ENCODE data around the gene COX5B. TPM values are rescaled to one million over a fixed set of nuclear protein-coding genes. Genes with fewer than 3 reads are reported as not detected.
A peak's percentile ranks its signal among the peaks of the same experiment; 100 is the strongest.

COX5B gene
- total and polyA plus RNA-seq, 7 donors, result 635 to 1,354 (median 816) TPM

- 0 to 3% (median 1%) methylated on average over 16 to 24 of the region's 24 CpGs for WGBS, 3 donors
- intact Hi-C loops (cut with DNase I), result loop anchor here (1.0 to 10.0 kb wide), 3 partner anchors 17 to 68 kb away; partner anchors contain the start of gene COX5B (in 2 of the 2)
Measured at GRCh38 chr2:97662895-97663625, 17.2 kb downstream of the COX5B start.

GRCh38 chr2:97663626-97663961 lies 17.7 kb downstream of the COX5B start:
- peak overlapping the region; percentile 84 for H3K4me3 ChIP-seq
- no peak for DNase-seq
- H3K4me1 ChIP-seq, result peaks cover 24% of the 10 kb centered on the region
- ATAC-seq, result no peak
- H3K36me3 ChIP-seq (ENCODE audit: insufficient read depth in 1 of 2, low read depth in 1 of 2), result peaks cover 2 to 17% of the 10 kb centered on the region in 2 donors
- no peaks in the 10 kb centered on the region for H3K27me3 ChIP-seq (ENCODE audit: insufficient read depth in 3 of 3, low read length in 2 of 3)
- WGBS, 3 donors, result 0 to 2% (median 1%) methylated on average over 8 to 46 of the region's 46 CpGs
- intact Hi-C loops (cut with DNase I), result loop anchor here (1.0 to 10.0 kb wide), 3 partner anchors 17 to 69 kb away; partner anchors contain the start of gene COX5B (in 1 of the 2)
- H3K27ac ChIP-seq, result peak overlapping the region; percentile 98
- TF ChIP-seq CTCF (IDR thresholded peaks at IDR 0.05), result no peak
- no peaks in the 10 kb centered on the region for H3K9me3 ChIP-seq

More at GRCh38 chr2:97662895-97663625, 17.2 kb downstream of the COX5B start:
- Histone ChIP-seq H3K36me3 (ENCODE audit: insufficient read depth in 1 of 2, low read depth in 1 of 2) (peaks cover 6 to 22% of the 10 kb centered on the region in 2 donors), H3K4me1 (peaks cover 24% of the 10 kb centered on the region), H3K27ac (peak overlapping the region; percentile 98), H3K27me3 (ENCODE audit: insufficient read depth in 3 of 3, low read length in 2 of 3) (no peaks in the 10 kb centered on the region), H3K4me3 (peak overlapping the region; percentile 84), H3K9me3 (no peaks in the 10 kb centered on the region)
- DNase-seq (peak; percentile 76 to 86), ATAC-seq (peak; percentile 38 to 60 (median 46))
- TF ChIP-seq CTCF (IDR thresholded peaks at IDR 0.05), result no peak

- Histone ChIP-seq H3K27ac (peak within 1 kb of the TSS; percentile 98), H3K27me3 (ENCODE audit: insufficient read depth in 3 of 3, low read length in 2 of 3) (no peaks in the 10 kb centered on the region), H3K36me3 (ENCODE audit: insufficient read depth in 1 of 2, low read depth in 1 of 2) (peaks cover 1 to 12% of the 10 kb centered on the region in 2 donors), H3K4me3 (peak within 1 kb of the TSS; percentile 84), H3K9me3 (no peaks in the 10 kb centered on the region), H3K4me1 (peaks cover 24% of the 10 kb centered on the region)
- 0 to 1% (median 1%) methylated on average over 33 to 60 of the region's 60 CpGs for WGBS, 3 donors
- intact Hi-C loops (cut with DNase I), result loop anchor here (1.0 to 10.0 kb wide), 3 partner anchors 18 to 69 kb away; partner anchors contain the start of gene COX5B (in 1 of the 2)
- DNase-seq, result peak; percentile 97 to 99
- peak; percentile 58 for TF ChIP-seq CTCF (IDR thresholded peaks at IDR 0.05)
- ATAC-seq, result peak; percentile 94 to 96 (median 95)
Measured at GRCh38 chr2:97663962-97664635, 18.2 kb downstream of the COX5B start, which contains the start of gene ACTR1B. Gene ACTR1B (minus strand): TSS chr2:97664044. CDS start chr2:97663890, 154 bp downstream.

- peak in 1 of 4 donors; percentile 8 for ATAC-seq
- TF ChIP-seq CTCF (IDR thresholded peaks at IDR 0.05), result no peak
- peak overlapping the region; percentile 84 for H3K4me3 ChIP-seq
- peaks cover 24% of the 10 kb centered on the region for H3K4me1 ChIP-seq
- intact Hi-C loops (cut with DNase I), result loop anchor here in 1 of 2 donors (2.0 to 10.0 kb wide), 2 partner anchors 32 to 70 kb away; no protein-coding TSS in a partner anchor
- no peak for DNase-seq
- peaks cover 0 to 7% of the 10 kb centered on the region in 2 donors for H3K36me3 ChIP-seq (ENCODE audit: insufficient read depth in 1 of 2, low read depth in 1 of 2)
- H3K27ac ChIP-seq, result peak overlapping the region; percentile 98
- no peaks in the 10 kb centered on the region for H3K27me3 ChIP-seq (ENCODE audit: insufficient read depth in 3 of 3, low read length in 2 of 3)
- no peaks in the 10 kb centered on the region for H3K9me3 ChIP-seq
- WGBS, 3 donors, result 5% methylated on average over 21 of the region's 21 CpGs
Measured at GRCh38 chr2:97664636-97664970, 18.7 kb downstream of the COX5B start.
